Measurements from ENCODE around the gene AGFG2.
A peak's percentile ranks its signal among the peaks of the same experiment; 100 is the strongest.
"Not testable (repeated sequence)": the region's sequence is repeated elsewhere in the genome, so short reads cannot be mapped to it uniquely, and the experiment has no call there.

AGFG2 gene

DNA sequence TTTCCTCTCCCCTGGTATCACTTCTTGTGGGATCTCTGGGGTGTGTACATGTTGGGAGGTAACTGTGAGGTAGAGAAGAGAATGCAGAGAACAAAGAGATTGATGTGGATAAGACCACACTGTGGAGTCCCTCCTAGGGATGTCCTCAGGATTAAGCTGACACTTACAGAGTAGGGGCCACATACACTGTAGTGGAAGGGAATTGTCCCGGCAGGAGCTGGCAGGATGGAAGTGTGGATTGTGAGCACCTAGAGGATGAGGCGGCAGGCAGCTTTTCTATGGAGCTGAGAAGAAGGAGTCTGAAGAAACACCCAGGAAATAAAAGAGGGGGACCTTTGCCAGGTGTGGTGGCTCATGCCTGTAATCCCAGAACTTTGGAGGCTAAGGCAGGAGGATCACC lies 13.5 kb downstream of the AGFG2 start:
- no peak for DNase-seq (ENCODE audit: low read depth)

DNA sequence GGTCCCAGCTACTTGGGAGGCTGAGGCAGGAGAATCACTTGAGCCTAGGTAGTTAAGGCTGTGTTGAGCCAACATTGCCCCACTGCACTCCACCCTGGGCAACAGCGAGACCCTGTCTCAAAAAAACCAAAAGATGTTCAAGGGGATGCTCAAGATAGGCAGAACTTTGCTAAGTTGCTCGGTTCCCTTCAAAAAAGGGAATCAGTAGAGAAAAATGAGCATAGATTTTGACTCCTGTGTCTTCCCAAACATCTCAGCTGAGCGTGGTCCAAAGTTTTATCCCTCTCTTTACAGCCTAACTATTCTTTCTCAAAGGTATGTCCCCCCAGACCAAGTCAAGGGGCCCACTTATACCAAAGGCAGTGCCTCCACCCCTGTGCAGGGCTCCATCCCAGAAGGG lies 14.0 kb downstream of the AGFG2 start:
- no peak for DNase-seq (ENCODE audit: low read depth)

DNA sequence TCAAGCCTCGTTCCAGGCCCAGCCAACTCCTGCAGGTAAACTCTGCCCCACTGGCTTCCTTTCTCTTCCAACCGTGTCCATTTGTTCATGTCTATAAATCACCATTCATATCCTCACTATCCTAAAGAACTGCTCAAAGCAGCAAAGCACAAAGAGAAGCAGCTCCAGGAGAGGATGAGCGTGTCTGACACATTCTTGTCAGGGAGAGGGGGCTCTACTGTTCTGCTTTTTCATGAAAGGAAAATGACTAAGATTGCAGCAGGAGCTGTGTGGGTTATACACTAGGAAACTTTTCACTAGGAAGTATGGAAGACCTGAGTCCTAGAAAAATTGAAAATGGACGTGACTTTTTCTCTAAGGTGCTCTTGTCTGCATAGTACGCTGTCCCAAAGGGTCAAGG lies 16.7 kb downstream of the AGFG2 start:
- no peak for DNase-seq (ENCODE audit: low read depth)

DNA sequence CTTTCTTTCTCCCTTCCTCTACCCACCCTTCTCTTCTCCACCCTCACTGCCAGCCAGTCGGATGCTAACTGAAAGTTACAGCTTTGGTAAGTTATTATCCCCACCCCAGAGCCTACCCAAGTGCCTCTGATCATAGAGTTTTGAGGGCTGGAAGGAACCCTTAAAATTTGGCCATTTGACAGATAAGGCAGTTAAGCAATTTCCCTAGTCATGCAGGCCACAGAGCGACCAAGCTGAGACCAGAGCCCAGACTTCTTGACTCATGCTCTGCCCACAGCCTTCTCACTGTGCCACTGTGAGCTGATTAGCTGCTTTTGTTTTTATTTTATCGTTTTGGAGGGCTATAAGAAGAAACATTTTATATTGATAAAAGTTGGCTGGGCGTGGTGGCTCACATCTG lies 17.5 kb downstream of the AGFG2 start:
- no peak for DNase-seq (ENCODE audit: low read depth)

DNA sequence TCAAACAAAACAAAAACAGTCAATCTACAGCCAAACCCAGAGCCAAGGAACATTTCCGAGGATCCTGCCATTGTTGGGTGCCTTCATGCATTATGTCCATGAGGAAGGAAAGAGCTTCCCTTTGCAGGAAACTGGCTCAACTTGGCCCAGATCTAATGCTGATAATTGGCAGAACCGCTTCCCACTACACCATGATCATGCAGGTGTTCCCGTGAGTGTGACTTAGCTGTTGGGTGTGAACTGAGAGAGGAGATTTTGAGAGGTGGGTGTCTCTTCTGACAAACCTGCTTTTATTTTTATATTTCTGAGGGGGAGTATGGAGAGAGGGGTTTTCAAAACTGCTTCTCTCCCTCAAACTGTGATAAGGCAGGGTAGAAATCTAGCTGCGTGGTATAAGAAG lies 20.1 kb downstream of the AGFG2 start:
- DNase-seq (ENCODE audit: low read depth) = no peak

DNA sequence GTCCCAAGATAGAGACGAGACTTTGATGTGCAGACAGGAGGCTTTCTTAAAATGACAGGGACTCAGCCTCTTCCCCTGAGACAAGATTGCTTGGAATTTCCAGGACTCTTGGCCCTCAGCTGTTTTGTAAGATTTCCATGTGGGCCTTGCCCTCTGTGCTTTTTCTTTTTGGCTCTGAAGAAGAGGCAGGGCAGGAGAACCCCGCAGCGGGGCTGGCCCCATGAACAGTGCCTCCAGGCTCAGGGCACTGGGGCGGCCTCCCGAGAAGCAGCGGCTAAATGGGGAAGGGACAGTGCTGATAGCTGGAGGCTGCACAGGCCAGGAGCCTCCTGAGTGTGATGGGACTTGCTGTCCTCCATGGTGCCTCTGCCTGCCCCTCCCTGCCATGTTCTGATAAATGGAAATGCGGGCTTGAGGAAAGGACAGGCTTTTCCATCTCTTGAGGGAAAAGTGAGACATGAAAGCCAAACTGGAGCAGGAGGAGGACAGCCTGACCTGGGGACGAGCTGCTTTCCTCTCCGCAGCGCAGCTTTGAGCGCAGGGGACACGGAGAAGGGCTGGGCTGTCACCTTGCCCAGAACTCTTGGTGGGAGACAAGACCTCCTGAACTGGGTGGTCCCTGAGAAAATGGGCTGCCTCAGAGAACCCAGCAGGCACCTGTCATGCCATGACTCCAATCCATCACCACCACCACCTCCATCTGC lies 22.6 kb downstream of the AGFG2 start:
- DNase-seq (ENCODE audit: low read depth) = no peak

DNA sequence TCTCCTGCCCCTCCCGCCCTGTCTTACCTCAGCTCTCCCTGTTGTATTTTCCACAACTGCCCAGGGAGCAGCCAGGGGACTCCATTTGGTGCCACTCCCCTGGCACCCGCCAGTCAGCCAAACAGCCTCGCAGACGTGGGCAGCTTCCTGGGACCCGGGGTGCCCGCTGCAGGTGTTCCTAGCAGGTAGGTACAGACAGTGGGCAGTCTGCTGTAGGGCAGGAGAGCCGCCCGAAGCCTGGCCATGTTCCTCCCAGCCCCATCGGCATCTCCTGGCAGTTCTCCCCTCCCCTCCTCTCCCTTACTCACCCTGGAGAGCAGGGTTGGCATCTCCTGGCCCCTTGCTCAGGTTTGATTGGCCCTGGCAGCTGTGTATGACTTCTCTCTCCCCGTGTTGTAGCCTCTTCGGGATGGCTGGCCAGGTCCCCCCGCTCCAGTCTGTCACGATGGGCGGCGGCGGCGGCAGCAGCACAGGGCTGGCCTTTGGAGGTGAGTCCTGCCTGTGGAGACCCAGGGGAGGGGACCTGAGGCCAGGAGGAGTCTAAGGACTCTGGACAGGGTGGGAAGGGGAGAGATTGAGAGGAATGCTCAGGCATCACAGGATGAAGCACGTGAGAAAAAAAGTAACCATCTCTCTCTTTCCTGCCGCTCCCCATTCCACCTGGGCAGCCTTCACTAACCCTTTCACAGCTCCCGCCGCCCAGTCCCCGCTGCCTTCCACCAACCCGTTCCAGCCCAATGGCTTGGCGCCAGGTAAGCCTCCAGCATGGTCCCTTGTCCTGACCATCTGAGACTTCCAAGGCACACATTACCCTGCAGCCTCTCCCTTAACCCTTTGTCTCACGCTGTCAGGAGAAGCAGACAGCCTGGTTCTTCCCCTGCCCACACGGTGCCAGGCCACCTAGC lies 23.4 kb downstream of the AGFG2 start:
- no peak for DNase-seq (ENCODE audit: low read depth)

DNA sequence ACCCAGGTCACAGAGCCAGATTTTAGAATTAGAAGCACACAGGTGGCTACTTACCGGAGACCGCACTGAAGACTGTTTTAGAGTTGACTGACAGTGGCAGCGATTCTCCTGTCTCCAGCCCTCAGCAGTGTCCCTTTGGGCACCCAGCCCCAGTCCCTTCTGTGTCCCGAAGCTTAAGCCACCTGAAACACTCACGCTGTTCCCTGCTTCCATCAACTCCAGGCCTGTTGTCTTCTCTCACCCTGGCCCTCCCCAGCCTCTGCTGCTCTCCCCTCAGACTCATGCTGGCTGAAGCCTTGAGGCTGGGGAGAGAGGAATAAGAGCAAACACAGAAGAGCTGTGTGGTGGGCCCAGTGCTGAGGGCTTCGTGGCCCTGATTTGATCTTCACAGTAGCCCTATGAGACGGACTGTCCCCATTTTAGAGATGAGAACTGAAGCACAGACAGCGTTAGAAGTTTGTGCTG lies 24.1 kb downstream of the AGFG2 start:
- no peak for DNase-seq (ENCODE audit: low read depth)

DNA sequence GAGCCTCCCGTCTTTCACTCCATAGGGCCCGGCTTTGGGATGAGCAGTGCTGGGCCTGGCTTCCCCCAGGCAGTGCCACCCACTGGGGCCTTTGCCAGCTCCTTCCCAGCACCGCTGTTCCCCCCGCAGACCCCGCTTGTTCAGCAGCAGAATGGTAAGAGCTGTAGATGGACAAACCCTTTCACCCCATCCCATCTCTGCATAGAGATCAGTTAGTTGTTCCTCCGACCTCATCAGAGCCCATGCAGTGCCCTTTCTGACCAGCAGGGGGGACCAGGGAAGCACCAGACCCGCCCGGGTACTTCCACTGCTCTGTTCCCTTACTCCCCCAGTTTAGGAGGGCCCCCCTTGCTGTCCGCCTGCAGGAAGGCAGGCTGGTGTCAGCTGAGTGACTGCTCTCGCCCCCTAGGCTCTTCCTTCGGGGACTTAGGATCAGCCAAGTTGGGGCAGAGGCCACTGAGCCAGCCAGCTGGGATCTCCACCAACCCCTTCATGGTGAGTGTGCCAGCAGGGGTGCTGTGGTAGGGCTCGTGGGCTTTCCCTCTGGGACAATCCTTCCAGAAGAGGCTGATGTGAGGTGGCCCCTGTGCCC lies 24.9 kb downstream of the AGFG2 start:
- peak; percentile 81 for DNase-seq (ENCODE audit: low read depth)

DNA sequence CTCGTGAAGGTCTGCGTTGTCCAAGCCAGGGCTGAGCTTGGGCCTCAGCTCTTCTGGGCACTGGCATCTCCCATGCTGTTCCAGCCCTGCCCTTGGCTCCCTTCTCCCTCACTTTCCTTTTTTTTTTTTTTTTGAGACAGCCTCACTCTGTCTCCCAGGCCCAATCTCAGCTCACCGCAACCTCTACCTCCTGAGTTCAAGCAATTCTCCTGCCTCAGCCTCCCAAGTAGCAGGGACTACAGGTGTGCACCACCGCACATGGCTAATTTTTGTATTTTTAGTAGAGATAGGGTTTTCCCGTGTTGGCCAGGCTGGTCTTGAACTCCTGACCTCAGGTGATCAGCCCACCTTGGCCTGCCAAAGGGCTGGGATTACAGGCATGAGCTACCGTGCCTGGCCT lies 25.4 kb downstream of the AGFG2 start:
- not testable (repeated sequence) for DNase-seq (ENCODE audit: low read depth)

DNA sequence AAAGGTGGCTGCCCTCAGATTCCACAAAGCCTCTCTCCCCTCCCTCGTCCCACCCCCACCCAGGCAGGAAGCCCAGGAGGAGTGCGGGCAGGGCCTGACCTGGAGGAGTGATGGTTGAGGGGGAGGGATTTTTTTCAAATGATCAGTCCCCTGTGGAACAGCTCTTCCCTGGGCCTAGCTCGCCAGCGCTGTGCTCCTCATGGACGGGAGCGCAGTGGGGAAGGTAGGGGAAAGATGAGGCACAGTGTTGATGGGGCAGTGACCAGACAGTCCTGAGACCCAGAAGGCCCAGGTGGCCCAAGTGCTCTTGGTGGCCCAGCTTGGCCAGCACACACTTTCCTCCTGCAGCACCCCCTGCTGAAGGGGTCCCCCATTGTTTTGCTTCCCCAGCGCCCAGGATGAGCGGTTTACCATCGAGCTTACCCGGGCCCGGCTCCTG lies 26.1 kb downstream of the AGFG2 start:
- DNase-seq (ENCODE audit: low read depth) = no peak

DNA sequence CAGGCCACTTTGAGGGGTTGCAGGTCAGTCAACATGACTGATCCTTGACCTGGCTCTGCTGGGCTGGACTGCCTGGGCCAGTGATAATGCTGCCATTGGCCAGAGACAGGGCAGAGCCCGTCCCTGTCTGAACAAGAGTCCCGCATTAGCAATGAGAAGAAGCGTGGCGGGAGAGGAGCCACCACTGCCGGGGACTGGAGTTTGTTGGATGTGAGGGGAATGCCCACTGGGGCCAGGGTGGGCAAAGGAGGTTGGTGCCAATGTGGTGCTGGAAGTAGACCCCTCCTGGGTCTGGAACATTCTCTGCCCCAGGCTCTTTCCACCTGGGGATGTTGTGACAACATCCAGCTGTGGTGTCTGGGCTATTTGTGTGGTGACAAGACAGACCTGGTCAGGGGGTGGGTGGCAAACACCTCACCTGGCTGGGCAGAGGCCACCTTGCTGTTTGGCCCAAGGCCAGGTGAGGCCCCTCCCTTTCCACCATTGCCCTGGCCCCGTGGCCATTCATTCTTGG lies 27.1 kb downstream of the AGFG2 start:
- DNase-seq (ENCODE audit: low read depth) = no peak

DNA sequence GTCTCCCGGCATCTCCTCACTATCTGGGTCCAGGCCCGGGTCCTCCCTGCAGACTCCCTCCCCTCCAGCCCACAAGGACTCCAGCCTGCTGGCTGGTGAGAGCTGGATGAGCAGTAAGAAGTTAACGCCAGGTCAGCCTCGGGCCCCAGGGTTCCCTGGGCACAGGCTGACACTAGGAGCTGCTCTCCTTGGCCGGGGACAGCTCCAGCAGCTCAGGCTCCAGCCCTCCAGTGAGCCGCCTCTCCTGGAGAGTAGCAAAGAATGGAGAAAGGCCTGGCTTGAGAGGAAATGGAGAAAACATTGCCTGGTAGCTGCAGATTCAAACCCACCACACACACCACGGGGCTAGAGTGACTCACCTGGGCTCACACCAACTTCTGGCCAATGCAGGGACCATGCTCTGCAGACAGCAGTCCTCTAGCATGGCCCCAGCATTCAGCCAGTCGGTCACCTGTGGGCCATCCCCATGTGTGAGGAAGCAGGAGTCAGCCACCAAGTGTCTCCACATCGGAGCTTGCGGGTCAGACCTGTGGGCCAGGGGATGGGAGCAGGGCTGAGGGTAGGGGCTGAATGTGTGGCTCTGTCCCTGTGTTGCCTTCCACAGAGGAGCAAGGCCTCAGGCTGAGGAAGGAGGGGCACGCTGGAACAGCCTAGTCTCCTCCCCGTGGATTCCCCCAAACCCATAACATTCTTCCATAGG lies 28.2 kb downstream of the AGFG2 start:
- DNase-seq (ENCODE audit: low read depth) = no peak

DNA sequence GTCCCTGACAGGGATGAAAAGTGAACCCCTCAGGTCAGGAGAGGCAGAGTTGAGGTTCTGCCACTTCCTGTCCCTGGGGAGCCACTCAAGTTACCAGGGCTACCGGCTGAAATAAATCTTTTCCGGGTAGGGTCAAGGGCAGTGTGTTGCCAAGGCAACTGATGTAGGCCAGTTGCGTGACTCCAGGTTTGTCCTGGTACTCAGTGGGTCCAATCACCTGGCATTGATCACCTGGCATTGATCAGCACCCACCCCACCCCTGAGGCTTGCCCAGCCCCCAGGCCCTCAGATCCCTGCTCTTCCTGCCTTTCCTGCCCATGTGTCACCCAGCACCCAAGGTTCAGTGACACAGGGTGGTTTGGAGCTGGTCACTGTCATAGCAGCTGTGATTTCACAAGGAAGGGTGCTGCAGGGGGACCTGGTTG lies 28.8 kb downstream of the AGFG2 start:
- DNase-seq (ENCODE audit: low read depth) = no peak

DNA sequence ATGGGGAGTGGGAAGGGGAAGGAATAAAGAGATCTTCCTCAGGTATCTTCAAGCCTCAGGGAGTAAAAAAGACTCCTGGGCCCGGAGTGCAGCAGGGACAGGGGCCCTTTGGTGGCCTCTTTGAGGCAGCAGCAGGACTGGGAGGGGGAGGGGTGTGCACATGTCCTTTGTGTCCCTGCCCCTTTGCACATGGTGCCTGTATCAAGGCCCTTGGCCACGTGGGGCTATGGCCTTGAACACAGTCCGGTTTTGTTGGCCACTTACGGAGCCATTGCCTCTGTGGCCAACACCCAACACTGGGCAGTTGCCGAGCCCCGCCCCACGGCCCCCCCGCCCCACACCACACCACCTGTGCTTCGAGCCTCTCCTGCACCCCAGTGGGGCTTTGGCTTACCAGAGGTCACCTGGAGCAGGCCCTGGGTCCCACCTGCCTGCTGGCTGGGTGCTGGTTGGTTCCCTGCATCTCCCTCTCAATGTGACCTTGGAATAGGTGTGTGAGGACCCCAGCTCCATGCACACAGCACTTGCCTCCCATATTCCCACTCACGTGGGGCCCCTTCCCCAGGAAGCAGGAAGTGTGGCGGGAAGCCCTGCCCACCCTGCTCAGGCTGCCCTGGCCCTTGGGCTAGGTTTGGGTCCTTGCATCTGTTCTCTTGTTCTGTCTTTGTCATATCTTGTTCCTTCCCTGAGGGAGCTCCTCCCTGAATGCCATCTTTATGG lies 29.3 kb downstream of the AGFG2 start:
- DNase-seq (ENCODE audit: low read depth) = no peak

DNA sequence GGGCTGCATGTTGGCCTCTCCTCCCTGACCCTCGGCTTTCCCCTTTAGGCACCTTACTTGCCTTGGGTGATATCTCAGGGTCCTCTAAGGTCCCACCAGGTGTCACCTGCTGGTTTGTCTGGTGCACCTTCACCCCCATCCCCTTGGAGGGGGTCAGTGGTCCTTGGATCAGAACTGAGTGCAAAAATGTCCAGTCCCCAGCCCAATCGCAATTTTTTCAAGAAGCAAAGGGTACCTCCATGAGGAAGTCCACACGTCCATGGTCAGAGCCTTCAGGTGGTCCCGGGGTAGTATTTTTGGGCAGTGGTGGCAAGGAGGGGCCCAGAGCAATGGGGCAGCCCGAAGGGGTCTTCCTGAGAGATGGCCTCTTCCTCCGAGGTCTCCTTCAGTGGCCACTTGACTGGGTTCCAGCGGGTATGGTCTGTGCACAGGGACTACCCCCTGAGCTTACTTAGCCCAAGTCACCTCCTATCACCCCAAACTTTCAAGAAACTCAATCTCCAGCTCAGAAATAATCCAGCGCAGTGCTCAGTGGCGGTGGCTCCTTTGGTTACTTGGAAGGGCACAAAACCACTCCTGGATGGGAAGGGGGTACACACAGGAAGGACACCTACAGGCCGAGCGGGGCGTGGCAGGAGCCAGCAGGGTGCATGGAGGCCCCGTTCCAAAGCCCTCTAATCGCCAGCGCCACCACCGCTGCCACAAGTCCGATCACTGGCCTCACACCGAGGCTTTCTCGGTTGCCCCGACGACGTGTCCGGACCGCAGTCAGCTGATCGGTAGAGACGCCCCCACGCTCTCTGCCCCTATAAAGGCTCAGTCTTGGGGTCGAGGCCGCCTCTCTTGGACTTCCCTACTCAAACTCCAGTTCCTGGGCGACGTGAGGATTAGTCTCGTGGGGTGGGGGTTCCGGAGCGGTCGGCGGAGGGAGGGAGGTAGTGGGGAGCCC lies 30.2 kb downstream of the AGFG2 start:
- DNase-seq (ENCODE audit: low read depth) = peak; percentile 22

DNA sequence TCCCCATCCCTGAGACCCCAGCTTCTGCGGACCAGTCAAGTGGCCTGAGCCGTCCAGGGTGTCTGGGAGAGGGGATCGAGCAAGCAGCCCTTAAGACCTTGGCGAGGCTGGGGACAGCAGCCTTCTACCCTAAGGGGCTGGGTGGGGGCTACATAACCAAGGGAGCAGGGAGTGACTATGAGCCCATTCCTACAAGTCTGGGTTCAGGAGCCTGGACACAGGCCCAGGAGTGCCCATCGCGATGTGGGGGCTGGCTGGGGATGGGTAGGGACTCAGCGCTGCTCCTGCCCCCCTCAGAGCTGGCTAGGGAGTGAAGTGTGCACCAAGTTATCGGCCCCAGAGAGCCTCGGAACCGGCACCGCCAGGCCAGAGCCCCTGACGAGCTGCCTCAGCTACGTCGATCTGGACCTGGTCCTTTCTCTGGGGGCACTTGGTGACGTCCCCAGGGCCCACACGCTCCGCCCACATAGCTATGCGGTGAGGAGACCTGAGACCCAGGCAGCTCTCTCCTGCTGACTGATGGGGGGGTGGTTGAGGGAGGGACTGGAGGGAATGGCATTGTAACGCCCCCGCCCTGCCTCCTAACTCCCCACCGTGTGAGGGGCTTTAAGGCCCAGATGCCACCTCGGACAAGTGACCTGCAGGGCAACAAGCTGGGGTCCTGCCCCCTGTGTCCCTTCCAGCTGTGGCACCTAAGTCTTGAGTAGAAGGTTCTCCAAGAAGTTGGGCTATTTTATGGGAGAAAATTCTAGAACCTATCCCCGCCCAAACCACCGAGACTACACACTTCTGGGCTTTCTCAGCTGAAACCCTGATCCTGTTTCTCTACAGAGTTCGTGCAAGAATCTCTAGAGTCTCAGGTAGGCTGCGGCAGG lies 32.2 kb downstream of the AGFG2 start:
- DNase-seq (ENCODE audit: low read depth) = no peak

DNA sequence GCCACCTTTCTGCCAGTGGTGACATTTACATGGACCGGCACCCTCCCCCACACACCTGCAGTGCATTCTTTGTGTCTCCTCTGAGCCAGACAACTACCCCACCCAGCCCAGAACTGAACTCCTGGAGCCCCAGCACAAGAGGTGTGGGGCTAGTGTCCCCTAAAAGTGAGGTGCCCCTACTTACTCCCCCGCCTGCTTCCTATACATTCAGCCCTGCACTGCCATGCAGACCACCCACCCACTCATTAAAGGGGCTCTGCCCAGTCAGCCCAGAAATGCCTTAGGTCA lies 32.8 kb downstream of the AGFG2 start:
- DNase-seq (ENCODE audit: low read depth) = no peak

DNA sequence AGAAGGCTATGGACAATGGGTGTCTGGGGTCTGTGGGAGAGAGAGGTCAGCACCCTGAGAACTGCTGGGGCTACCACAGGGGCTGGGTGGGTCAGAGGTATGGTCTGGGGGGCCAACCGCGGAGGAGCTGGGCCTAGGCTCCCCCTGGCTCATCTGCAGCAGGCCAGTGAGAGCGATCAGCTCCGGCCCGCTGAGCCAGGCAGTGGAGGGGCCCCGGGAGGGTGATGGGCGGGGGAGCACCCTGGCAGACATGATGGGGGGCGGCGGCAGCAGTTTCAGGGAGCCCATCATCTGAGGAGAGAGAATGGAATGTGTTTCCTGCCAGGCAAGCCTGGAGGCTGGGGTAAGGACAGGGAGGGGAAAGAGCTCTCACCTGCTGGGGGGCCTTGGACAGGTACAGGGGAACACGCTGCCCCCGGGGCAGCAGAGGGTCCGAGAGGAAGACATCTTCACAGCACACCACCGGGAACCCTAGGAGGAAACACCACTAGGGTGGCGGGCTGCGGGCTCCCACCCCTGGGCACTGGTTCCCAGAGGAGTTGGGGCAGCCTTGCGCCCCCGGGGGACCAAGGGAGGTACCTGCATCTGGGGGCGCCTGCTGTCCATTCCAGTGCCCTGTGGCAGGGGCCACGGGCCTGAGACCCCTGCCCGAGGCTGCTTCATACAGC lies 33.4 kb downstream of the AGFG2 start:
- DNase-seq (ENCODE audit: low read depth) = no peak
